ENCODE results near the gene DNAAF9. TPM values are rescaled to one million over a fixed set of nuclear protein-coding genes. Genes with fewer than 3 reads are reported as not detected.
A peak's percentile ranks its signal among the peaks of the same experiment; 100 is the strongest.

Gene DNAAF9
- total and polyA plus RNA-seq, 2 of the 4 experiments (the other 2 are of a cell fraction), result 7.9 to 8.2 TPM

DNA sequence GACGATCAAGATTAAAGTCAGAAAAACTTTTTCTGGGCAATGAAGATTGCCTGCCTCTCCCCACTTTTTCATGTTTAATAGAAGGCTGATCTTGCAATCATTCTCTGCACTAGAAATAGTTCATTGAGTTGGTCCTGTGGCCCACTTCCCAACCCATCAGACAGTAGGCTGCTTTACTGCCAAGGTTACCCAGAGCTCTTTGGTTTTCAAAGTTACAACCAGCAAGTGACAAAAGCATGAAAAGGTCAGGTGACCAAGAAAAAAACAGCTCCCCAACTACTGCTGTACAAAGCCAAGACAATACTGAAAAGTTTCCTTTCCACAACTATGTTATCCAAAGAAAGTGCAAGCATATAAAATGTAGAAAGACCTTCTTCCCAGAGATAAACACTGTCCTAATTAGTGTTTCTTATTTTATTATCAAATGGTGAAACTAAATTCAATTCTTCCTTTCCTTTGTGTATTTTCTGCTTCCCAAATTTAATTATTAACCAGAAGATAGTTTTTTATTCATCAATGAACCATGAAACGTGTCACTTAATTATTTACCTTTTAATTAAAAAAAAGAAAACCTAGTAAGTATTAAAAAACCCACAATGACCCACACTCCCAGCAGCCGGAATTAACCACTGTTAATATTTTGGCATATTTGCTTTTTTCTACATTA, 16.6 kb downstream of the DNAAF9 start:
- ChIA-PET POLR2A (ENCODE audit: unreplicated experiment) (no interaction called here), CTCF (interaction anchor here (0.9 kb wide), 1 partner anchor 10 kb away, joined by 3 read pairs; no protein-coding TSS in a partner anchor)
- WGBS, 2 experiments (ENCODE audit: extremely low coverage in 2 of 2, insufficient read length in 1 of 2), result 100% methylated on average over 1 of the region's 3 CpGs; no CpG with 5 or more reads in 1 of the 2 experiments

More for the DNA sequence above, 16.6 kb downstream of the DNAAF9 start:
- in situ Hi-C loops (cut with MboI; ENCODE audit: low sequenced_read_pairs), result no loop called here
- no peaks in the 10 kb centered on the region for H3K27me3 ChIP-seq (ENCODE audit: control insufficient read depth, insufficient read depth, low read length)
- no peak overlapping the region for H2AK9ac ChIP-seq (replicated peaks; ENCODE audit: low read depth, low read length, poor library complexity)
- no peak overlapping the region for H3K4ac ChIP-seq (ENCODE audit: low read depth, low read length)
- DNase-seq, result no peak
- dilution Hi-C loops (cut with HindIII; ENCODE audit: low sequenced_read_pairs, unreplicated experiment), result no loop called here
- H3K18ac ChIP-seq (ENCODE audit: low read depth, low read length), result no peak overlapping the region
- peaks cover 48% of the 10 kb centered on the region for H4K20me1 ChIP-seq (ENCODE audit: insufficient read depth, low read length)
- peaks cover 2% of the 10 kb centered on the region for H3K4me1 ChIP-seq (ENCODE audit: control insufficient read depth, insufficient read depth, low read length)
- H3K14ac ChIP-seq (replicated peaks; ENCODE audit: low read depth, low read length), result no peak overlapping the region
- no peaks in the 10 kb centered on the region for H3K36me3 ChIP-seq (ENCODE audit: control insufficient read depth, insufficient read depth, low read length)
- H3K27ac ChIP-seq (ENCODE audit: insufficient read depth, low read length), result no peak overlapping the region; the same call in 1 of the 2 replicates
- TF ChIP-seq RFX5 (IDR thresholded peaks at IDR 0.05; ENCODE audit: low read depth, low read length) (no peak), MXI1 (IDR thresholded peaks at IDR 0.05; ENCODE audit: borderline replicate concordance, low read depth, low read length) (no peak), NFE2L2 (IDR thresholded peaks at IDR 0.05; ENCODE audit: low read depth, low read length) (no peak), FOS (IDR thresholded peaks at IDR 0.05; ENCODE audit: low read depth, low read length) (no peak), RAD21 (IDR thresholded peaks at IDR 0.05; ENCODE audit: low read length) (no peak)
- TF ChIP-seq, protein P1, sequence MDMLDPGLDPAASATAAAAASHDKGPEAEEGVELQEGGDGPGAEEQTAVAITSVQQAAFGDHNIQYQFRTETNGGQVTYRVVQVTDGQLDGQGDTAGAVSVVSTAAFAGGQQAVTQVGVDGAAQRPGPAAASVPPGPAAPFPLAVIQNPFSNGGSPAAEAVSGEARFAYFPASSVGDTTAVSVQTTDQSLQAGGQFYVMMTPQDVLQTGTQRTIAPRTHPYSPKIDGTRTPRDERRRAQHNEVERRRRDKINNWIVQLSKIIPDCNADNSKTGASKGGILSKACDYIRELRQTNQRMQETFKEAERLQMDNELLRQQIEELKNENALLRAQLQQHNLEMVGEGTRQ (IDR thresholded peaks at IDR 0.05; ENCODE audit: low read depth, low read length), result peak; percentile 11; the same call in 1 of the 2 replicates
- H3K9me1 ChIP-seq (ENCODE audit: insufficient read depth, low read length), result 0 out of 2 replicates have a peak, but pooled peaks cover 2% of the 10 kb centered on the region
- H4K5ac ChIP-seq (ENCODE audit: low read depth, low read length), result no peak overlapping the region
- no peak overlapping the region for H2AK5ac ChIP-seq (ENCODE audit: low read depth, low read length)
- H2BK120ac ChIP-seq (ENCODE audit: low read depth, low read length), result no peak overlapping the region
- H3K4me3 ChIP-seq (ENCODE audit: insufficient read depth, low read depth, low read length), result no peak overlapping the region
- H3K79me1 ChIP-seq (ENCODE audit: low read depth in 1 of 2, low read length in 2 of 2), result peaks cover 26 to 59% of the 10 kb centered on the region in 2 experiments
- H2BK15ac ChIP-seq (ENCODE audit: low read depth, low read length), result no peak overlapping the region
- H2AFZ ChIP-seq (replicated peaks; ENCODE audit: low read length, poor library complexity), result no peak overlapping the region
- H3K4me2 ChIP-seq (ENCODE audit: low read depth, low read length), result peak overlapping the region; percentile 52
- H3K9me3 ChIP-seq (ENCODE audit: control insufficient read depth, insufficient read depth, low read length), result no peaks in the 10 kb centered on the region
- no peak overlapping the region for H4K91ac ChIP-seq (ENCODE audit: insufficient read depth, low read depth, low read length)
- ATAC-seq (ENCODE audit: low read depth), result no peak
- no peak overlapping the region for H2BK20ac ChIP-seq (ENCODE audit: low read depth, low read length)
- no TSS peak for BruUV-seq (replicated peaks)
- H3K9ac ChIP-seq (ENCODE audit: low read depth, low read length), result no peak overlapping the region
- intact Hi-C loops (cut with micrococcal nuclease), result no loop called here
- H4K8ac ChIP-seq (ENCODE audit: low read depth in 2 of 2, low read length in 2 of 2), result no peak overlapping the region
- H3K56ac ChIP-seq (ENCODE audit: extremely low read depth, insufficient read depth, low read length), result no peak overlapping the region
- peak overlapping the region; percentile 1 for H2BK5ac ChIP-seq (ENCODE audit: low read depth, low read length, poor library complexity, severe bottlenecking)
- H3K23ac ChIP-seq (ENCODE audit: low read depth, low read length), result no peak overlapping the region

Measured in IMR-90 (cell line).